A673 (cell line): ENCODE results near the gene FGFR3. TPM values are rescaled to one million over a fixed set of nuclear protein-coding genes. Genes with fewer than 3 reads are reported as not detected.

ENCODE experiments used
- BruUV-seq: library from RNA; stranded (reverse); fragments of 400-500 nt; replicated peaks from 2 replicates; lab custom pipeline; 2021; lab: Mats Ljungman, UMichigan
- CTCF ChIA-PET: fragments of 300-600 bp; sonication (Branson Sonifier 250); formaldehyde crosslinking; loops from one replicate; lab custom pipeline; 2022; ENCODE audit warnings: antibody characterized with exemption; lab: Charles Lee
- POLR2A ChIA-PET: fragments of 300-600 bp; sonication (Branson Sonifier 250); formaldehyde crosslinking; loops from one replicate; lab custom pipeline; 2022; ENCODE audit warnings: antibody characterized with exemption; ENCODE audit not compliant: low non-redundant PET; lab: Charles Lee
- DNase-seq: peaks from one replicate; pipeline ENCODE4 v3.0.0-alpha.2; 2015; ENCODE audit warnings: low spot score
- H3K27ac ChIP-seq: fragments of 200-600 bp; sonication (generic); 2 replicates; pipeline ENCODE4 v1.5.1; 2016; ENCODE audit warnings: mixed run types, low read depth, mild to moderate bottlenecking, mixed read lengths, antibody characterized with exemption, low read length; ENCODE audit not compliant: poor library complexity, severe bottlenecking
- H3K27me3 ChIP-seq: fragments of 200-600 bp; sonication (generic); replicated peaks from 2 replicates; pipeline ENCODE4 v1.6.1; 2017; ENCODE audit warnings: mixed run types, low read depth, mild to moderate bottlenecking, mixed read lengths, antibody characterized with exemption, low read length; ENCODE audit not compliant: insufficient read depth, poor library complexity
- H3K36me3 ChIP-seq: fragments of 200-600 bp; sonication (generic); 2 replicates; pipeline ENCODE4 v1.6.1; 2016; ENCODE audit warnings: mixed run types, mild to moderate bottlenecking, mixed read lengths, antibody characterized with exemption, low read length; ENCODE audit not compliant: insufficient read depth, poor library complexity, severe bottlenecking
- H3K4me1 ChIP-seq: fragments of 200-600 bp; sonication (generic); 2 replicates; pipeline ENCODE4 v1.6.1; 2017; ENCODE audit warnings: mixed run types, mild to moderate bottlenecking, mixed read lengths, antibody characterized with exemption, low read length; ENCODE audit not compliant: insufficient read depth, poor library complexity, severe bottlenecking
- H3K4me3 ChIP-seq: fragments of 200-600 bp; sonication (generic); 2 replicates; pipeline ENCODE4 v1.5.1; 2016; ENCODE audit warnings: low read depth, mixed run types, mild to moderate bottlenecking, mixed read lengths, low read length; ENCODE audit not compliant: poor library complexity, severe bottlenecking
- H3K9me3 ChIP-seq: fragments of 200-600 bp; sonication (generic); 2 replicates; pipeline ENCODE4 v1.6.1; 2016; ENCODE audit warnings: mixed run types, low read depth, mild to moderate bottlenecking, mixed read lengths, antibody characterized with exemption, low read length; ENCODE audit not compliant: poor library complexity, severe bottlenecking
- CTCF ChIP-seq: fragments of 300-800, 200-600 bp; sonication (generic); conservative IDR thresholded peaks from 2 replicates; pipeline ENCODE4 v1.5.1; 2017; ENCODE audit warnings: low read depth, mild to moderate bottlenecking, antibody characterized with exemption, low read length, moderate library complexity, mixed read lengths
- EZH2 ChIP-seq: fragments of 200-600 bp; sonication (generic); IDR thresholded peaks from 2 replicates; pipeline ENCODE4 v1.6.1; 2017; ENCODE audit warnings: borderline replicate concordance, low read depth, mild to moderate bottlenecking, mixed read lengths, antibody characterized with exemption, low read length; ENCODE audit not compliant: poor library complexity, severe bottlenecking
- intact Hi-C: fragments of 100-400 bp; cut with micrococcal nuclease; formaldehyde crosslinking; loops from one replicate; pipeline ENCODE4 v1.10.0; 2022; ENCODE audit not compliant: unreplicated experiment
- total RNA-seq: library from RNA; stranded (reverse); gene quantifications from 2 replicates; pipeline ENCODE4 v1.2.3, GENCODE V29; 2021

FGFR3 gene
- total RNA-seq, 1 experiment from 2014 or later = 5.5 TPM

- Histone ChIP-seq H3K9me3 (no peaks in the 10 kb centered on the region), H3K27me3 (no peaks in the 10 kb centered on the region), H3K36me3 (no peaks in the 10 kb centered on the region), H3K4me1 (no peaks in the 10 kb centered on the region), H3K27ac (no peak overlapping the region), H3K4me3 (no peak overlapping the region)
- CTCF ChIA-PET = no interaction called here
- TF ChIP-seq EZH2 (no peak), CTCF (no peak)
- POLR2A ChIA-PET = no interaction called here
- no TSS peak for BruUV-seq
- intact Hi-C loops = no loop called here
- DNase-seq = no peak
Observed at GRCh38 chr4:1754336-1754735, 38.8 kb upstream of the FGFR3 start.

DNA sequence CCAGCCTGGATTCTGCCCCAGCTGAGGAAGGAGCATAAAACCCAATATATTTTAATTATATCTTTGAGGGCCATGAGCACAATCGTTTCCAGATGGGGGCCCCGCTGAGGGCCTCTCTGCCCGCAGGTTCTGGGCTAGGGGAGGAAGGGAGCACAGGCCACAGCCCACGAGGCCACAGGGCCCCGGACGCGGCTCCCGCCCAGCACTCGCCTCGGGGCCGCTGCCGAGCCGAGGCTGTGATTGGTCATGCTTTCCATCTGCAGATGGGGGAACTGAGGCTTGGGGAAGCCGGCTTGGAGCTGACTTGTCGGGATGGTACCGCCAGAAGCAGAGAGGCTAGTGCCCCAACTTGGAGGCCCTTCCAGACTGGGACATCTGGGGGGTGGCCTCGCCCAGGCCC, 37.8 kb upstream of the FGFR3 start:
- BruUV-seq = no TSS peak
- Histone ChIP-seq H3K27ac (no peak overlapping the region), H3K36me3 (no peaks in the 10 kb centered on the region), H3K4me3 (no peak overlapping the region), H3K4me1 (no peaks in the 10 kb centered on the region), H3K9me3 (no peaks in the 10 kb centered on the region), H3K27me3 (no peaks in the 10 kb centered on the region)
- TF ChIP-seq EZH2 (no peak), CTCF (no peak)
- ChIA-PET POLR2A (no interaction called here), CTCF (interaction anchor here (0.6 kb wide), 1 partner anchor 82 kb away, joined by 6 read pairs; no protein-coding TSS in a partner anchor)
- DNase-seq = no peak
- intact Hi-C loops = no loop called here

- no TSS peak for BruUV-seq
- Histone ChIP-seq H3K27ac (no peak overlapping the region), H3K4me3 (no peak overlapping the region), H3K4me1 (no peaks in the 10 kb centered on the region), H3K36me3 (no peaks in the 10 kb centered on the region), H3K9me3 (no peaks in the 10 kb centered on the region), H3K27me3 (no peaks in the 10 kb centered on the region)
- intact Hi-C loops = no loop called here
- TF ChIP-seq CTCF (no peak), EZH2 (no peak)
- POLR2A ChIA-PET = no interaction called here
- CTCF ChIA-PET = no interaction called here
- no peak for DNase-seq
Observed at GRCh38 chr4:1756079-1756478, 37.0 kb upstream of the FGFR3 start.
